Measurements from ENCODE around the gene TEX14. TPM values are rescaled to one million over a fixed set of nuclear protein-coding genes. Genes with fewer than 3 reads are reported as not detected.

The TEX14 gene
- total RNA-seq, 1 experiment from 2014 or later = 0.89 TPM

GRCh38 chr17:58643147-58643546 is 48.7 kb downstream of the TEX14 start:
- Histone ChIP-seq H3K9me3 (ENCODE audit: control insufficient read depth in 1 of 2, insufficient read depth in 1 of 2, low read depth in 1 of 2, low read length in 2 of 2) (no peaks in the 10 kb centered on the region), H3K36me3 (ENCODE audit: control insufficient read depth in 1 of 2, insufficient read depth in 2 of 2, low read length in 2 of 2) (no peaks in the 10 kb centered on the region), H2AFZ (ENCODE audit: low read depth, low read length, poor library complexity, severe bottlenecking) (peak overlapping the region; percentile 57), H3K27me3 (ENCODE audit: insufficient read depth, low read length) (no peaks in the 10 kb centered on the region), H3K4me3 (replicated peaks in 1 of 2; ENCODE audit: low read depth in 1 of 2, low read length in 2 of 2) (no peak overlapping the region), H3K79me2 (ENCODE audit: insufficient read depth, low read length) (no peaks in the 10 kb centered on the region), H3K9ac (ENCODE audit: low read length) (no peak overlapping the region), H3K4me1 (ENCODE audit: control insufficient read depth in 1 of 2, insufficient read depth in 2 of 2, low read length in 2 of 2) (peaks cover 0 to 19% of the 10 kb centered on the region in 2 experiments; a peak in 2 of 4 replicates), H3K27ac (ENCODE audit: low read depth, low read length) (no peak overlapping the region), H3K9me2 (ENCODE audit: insufficient read depth) (no peaks in the 10 kb centered on the region), H4K20me1 (ENCODE audit: insufficient read depth) (no peaks in the 10 kb centered on the region), H3K4me2 (ENCODE audit: low read length) (peak overlapping the region; percentile 15)
- no peak for ATAC-seq
- no peak for TF ChIP-seq MAX (IDR thresholded peaks at IDR 0.05)
- TF ChIP-seq SP1 (IDR thresholded peaks at IDR 0.05; ENCODE audit: low read depth) = no peak
- TF ChIP-seq EZH2phosphoT487 (IDR thresholded peaks at IDR 0.05; ENCODE audit: borderline replicate concordance) = no peak
- no peak for TF ChIP-seq TCF7L2 (IDR thresholded peaks at IDR 0.05; ENCODE audit: borderline replicate concordance, extremely low read depth, insufficient read depth, insufficient read length)
- TF ChIP-seq, protein P1, sequence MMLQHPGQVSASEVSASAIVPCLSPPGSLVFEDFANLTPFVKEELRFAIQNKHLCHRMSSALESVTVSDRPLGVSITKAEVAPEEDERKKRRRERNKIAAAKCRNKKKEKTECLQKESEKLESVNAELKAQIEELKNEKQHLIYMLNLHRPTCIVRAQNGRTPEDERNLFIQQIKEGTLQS (IDR thresholded peaks at IDR 0.05) = no peak
- TF ChIP-seq REST (IDR thresholded peaks at IDR 0.05; ENCODE audit: low read depth) = no peak
- no peak for TF ChIP-seq ZBTB33 (IDR thresholded peaks at IDR 0.05; ENCODE audit: extremely low read depth, insufficient replicate concordance, low read length)
- TF ChIP-seq SIN3A (IDR thresholded peaks at IDR 0.05; ENCODE audit: low read depth) = no peak
- TF ChIP-seq FOSL1 (IDR thresholded peaks at IDR 0.05; ENCODE audit: low read depth) = no peak
- no peak for TF ChIP-seq CTCF (IDR thresholded peaks at IDR 0.05 in 2 of 3, conservative IDR thresholded peaks at IDR 0.05 in 1 of 3; ENCODE audit: borderline replicate concordance in 1 of 3, insufficient read depth in 1 of 3, low read depth in 2 of 3, low read length in 2 of 3)
- TF ChIP-seq POLR2A (IDR thresholded peaks at IDR 0.05; ENCODE audit: borderline replicate concordance, extremely low read depth, insufficient read depth, insufficient read length) = no peak
- TF ChIP-seq ZNF274 (IDR thresholded peaks at IDR 0.05; ENCODE audit: low read depth, low read length) = no peak
- TF ChIP-seq RAD21 (IDR thresholded peaks at IDR 0.05; ENCODE audit: low read depth) = no peak
- no peak for TF ChIP-seq CEBPB (IDR thresholded peaks at IDR 0.05; ENCODE audit: low read depth)
- TF ChIP-seq SRF (IDR thresholded peaks at IDR 0.05; ENCODE audit: low read depth) = no peak
- TF ChIP-seq ELF1 (IDR thresholded peaks at IDR 0.05; ENCODE audit: borderline replicate concordance, low read depth) = no peak
- no peak for TF ChIP-seq POLR2AphosphoS5 (IDR thresholded peaks at IDR 0.05; ENCODE audit: low read depth, low read length)
- no peak for TF ChIP-seq ZFX (IDR thresholded peaks at IDR 0.05)
- TF ChIP-seq YY1 (IDR thresholded peaks at IDR 0.05; ENCODE audit: extremely low read depth, insufficient replicate concordance, low read depth, low read length) = no peak
- ChIA-PET CTCF (no interaction called here), RAD21 (ENCODE audit: low non-redundant PET in 1 of 2, low total read pairs in 2 of 2, uncharacterized antibody in 2 of 2, unreplicated experiment in 2 of 2) (no interaction called here), POLR2A (interaction anchor here (0.9 to 10.2 kb wide), 4 partner anchors 12 to 36 kb away, joined by 3 to 238 read pairs (median 12); no protein-coding TSS in a partner anchor)
- BruUV-seq (replicated peaks) = no TSS peak
- intact Hi-C loops (cut with micrococcal nuclease) = no loop called here
- no peak for DNase-seq (ENCODE audit: low read depth, low spot score)
